22Rv1 (cell line): Measurements from ENCODE around the gene CST8.

ENCODE experiments used
- CTCF ChIP-seq: fragments of 450-650 bp; IDR thresholded peaks from 2 replicates; pipeline ENCODE4 v1.5.1; 2017; ENCODE audit warnings: mild to moderate bottlenecking
- ZFX ChIP-seq: fragments of 450-650 bp; IDR thresholded peaks from 2 replicates; pipeline ENCODE4 v1.6.1; 2017; ENCODE audit warnings: antibody characterized with exemption, borderline replicate concordance

GRCh38 chr20:23519556-23519955 lies 28.6 kb downstream of the CST8 start:
- TF ChIP-seq CTCF (no peak), ZFX (no peak)
